Left renal pelvis (tissue), 4 donors: Measurements from ENCODE around the gene SNRNP70. TPM values are rescaled to one million over a fixed set of nuclear protein-coding genes. Genes with fewer than 3 reads are reported as not detected.
A peak's percentile ranks its signal among the peaks of the same experiment; 100 is the strongest.
"Not testable (repeated sequence)": the region's sequence is repeated elsewhere in the genome, so short reads cannot be mapped to it uniquely, and the experiment has no call there.

Experiments used
- DNase-seq, 4 donors: peaks; one replicate each; pipeline ENCODE4 v3.0.0-alpha.2; 2013; ENCODE audit warnings: low read depth in 4 of 4, low spot score in 3 of 4
- polyA plus RNA-seq, 4 donors: library from polyadenylated mRNA; unstranded; fragments of 120-200 nt; gene quantifications; one replicate each; pipeline ENCODE4 v1.2.1, GENCODE V29; 2013; ENCODE audit not compliant: insufficient read length in 4 of 4

Gene SNRNP70
- polyA plus RNA-seq, 4 donors = 254 to 427 (median 319) TPM

DNA sequence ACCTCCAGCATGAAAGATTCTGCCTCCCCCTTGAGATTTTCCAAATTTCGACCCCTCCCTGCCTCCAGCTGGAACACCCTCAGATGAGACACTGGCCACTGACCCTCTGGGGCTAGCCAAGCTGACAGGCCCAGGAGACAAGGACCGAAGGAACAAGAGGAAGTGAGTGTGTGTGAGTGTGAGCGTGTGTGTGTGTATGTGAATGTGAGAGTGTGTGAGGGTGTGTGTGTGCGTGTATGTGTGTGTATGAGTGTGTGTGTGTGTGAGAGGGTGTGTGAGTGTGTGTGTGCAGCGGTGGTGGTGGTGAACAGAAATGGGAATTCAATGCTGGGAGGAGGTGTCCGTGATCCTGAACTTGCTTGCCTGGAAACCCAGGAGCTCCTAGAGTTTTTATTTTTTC is 56.1 kb downstream of the SNRNP70 start:
- DNase-seq = no peak

DNA sequence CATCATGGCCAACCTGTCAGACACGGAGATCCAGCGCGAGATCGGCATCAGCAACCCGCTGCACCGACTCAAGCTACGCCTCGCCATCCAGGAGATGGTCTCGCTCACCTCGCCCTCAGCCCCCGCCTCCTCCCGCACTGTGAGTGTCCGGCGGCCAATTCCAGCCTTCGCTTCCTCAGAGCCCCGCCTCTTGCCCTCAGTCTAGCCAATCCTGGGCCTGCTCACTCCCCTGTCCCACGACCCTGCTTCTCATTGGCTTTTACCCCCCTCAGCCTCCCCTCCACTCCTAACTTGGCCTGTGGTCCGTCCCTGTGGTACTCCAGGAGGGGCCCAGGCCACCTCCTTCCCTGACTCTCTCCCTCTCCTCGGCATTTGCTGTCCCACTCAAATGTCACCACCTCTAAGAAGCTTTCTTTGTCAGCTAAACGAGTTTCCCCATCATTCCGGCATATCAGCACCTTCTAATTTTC is 57.6 kb downstream of the SNRNP70 start:
- DNase-seq = peak in 2 of 4 donors; percentile 77 to 80

DNA sequence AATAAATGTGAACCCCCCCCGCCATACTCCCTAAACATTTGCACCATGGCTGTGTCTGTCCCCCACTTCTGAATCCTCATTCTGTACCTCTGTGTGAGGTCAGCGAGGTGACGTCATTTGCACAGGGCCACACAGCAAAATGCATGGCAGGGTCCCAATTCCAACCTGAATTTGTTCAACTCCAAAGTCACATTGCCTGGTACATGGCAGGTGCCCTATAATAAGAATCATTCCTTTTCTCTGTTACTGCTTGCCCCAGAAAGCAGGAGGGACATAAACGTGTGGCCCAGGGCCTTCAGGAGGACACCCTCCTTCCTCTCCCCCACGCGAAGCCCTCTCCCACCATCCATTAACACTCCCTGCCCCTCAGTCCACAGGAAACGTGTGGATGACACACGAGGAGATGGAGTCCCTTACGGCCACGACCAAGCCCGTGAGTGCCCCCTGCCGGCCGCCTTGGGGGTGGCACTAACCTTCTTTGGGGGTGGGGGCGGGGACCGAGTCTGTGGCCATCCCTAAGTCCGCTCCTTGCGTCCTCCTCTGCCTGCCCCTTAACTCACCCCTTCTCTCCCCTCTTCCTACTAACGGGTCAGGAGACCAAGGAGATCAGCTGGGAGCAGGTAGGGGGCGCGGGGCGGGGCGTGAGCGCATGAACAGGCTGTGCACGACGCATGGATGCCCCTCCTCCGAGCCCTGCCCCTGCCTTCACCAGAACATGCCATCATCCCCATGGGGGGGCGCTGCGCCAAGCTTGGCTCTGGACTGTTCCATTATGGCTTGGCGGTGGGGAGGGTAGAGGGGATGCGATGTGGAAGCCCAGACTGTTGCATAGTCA is 60.5 kb downstream of the SNRNP70 start:
- DNase-seq = no peak

DNA sequence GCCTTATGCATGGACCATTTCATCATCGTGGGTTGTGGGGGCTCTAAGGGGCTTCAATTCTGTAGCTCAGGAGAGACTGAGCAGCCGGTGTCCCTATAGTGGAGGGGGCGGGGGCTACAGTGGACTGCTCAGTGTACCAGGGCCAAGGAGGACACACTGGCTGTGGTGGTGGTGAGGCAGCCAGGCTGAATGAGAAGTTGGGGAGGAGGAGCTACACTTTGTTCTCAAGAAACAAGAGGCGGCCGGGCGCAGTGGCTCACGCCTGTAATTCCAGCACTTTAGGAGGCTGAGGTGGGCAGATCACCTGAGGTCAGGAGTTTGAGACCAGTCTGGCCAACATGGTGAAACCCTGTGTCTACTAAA is 61.1 kb downstream of the SNRNP70 start:
- DNase-seq = not testable (repeated sequence)

- DNase-seq = no peak
These were observed 62.9 kb downstream of the SNRNP70 start for GRCh38 chr19:49148044-49148682.

DNA sequence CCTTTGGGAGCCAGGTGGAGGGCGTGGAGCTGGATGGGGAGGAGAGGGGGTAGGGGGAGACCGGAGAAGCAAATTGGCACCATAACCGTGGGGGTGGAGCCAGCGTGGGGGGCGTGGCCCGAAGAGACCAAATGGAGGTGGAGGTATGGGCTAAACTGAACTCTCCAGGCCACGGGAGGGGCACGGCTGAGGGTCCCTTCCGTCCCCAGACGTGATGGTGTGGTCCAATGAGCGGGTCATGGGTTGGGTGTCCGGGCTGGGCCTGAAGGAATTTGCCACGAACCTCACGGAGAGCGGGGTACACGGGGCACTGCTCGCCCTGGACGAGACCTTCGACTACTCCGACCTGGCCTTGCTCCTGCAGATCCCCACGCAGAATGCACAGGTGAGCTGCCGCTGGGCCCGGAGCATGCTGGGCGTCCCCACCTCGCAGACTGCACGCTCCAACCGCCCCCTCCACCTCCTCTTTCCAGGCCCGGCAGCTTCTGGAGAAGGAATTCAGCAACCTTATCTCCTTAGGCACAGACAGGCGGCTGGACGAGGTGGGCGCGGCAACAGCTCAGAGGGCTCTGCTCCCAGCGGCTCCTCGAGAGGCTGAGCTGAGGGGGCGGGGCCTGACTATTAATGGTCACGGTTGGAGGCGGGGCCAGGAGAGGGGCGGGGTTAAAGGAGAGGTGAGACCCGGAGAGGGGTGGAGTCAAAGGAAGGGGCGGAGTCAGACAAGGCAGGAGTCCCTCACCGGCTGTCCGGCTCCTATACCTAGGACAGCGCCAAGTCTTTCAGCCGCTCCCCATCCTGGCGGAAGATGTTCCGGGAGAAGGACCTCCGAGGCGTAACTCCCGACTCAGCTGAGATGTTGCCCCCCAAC is 63.8 kb downstream of the SNRNP70 start:
- DNase-seq = peak; percentile 90 to 97 (median 94)

GRCh38 chr19:49149652-49150105 is 64.4 kb downstream of the SNRNP70 start:
- DNase-seq = peak in 2 of 4 donors; percentile 74 to 78

DNA sequence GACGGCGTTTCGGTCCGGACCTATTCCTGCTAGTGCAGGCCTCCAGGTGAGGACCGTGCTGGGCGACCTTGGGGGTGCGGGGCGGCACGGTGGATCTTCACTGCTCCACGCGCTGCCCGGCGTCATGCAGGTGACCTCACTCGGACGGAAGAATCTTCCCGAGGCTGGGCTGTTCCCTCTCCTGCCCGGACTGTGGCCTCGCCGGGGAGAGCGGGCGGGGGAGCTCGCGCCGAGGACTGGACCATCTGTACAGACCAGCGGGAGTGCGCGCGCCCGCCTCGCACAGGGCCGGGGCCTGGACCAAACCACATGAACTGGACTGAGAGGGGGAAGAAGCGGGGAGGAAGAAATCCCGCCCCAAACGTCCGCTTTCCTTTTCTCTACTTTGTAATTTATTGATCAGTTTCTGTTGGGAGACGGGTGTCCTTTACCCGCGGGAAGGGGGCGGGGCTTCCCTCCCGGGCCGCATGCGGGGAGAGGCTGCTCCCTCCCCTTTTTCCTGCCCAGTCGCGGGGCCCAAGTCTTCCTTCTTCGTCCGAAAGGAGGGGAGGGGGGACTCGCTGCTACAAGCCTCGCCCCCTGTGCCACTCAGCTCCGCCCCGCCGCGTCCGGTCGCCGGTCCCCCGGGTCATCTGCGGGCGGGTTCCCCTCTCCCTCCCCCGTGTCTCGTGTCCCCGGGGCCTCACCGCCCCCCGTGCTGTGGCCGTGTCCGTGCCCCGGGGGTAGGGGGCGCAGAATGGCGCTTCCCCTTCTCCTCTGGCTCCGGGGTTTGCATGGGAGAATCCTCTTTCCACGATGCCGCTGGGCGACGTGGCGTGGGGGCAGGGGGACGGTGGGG is 65.1 kb downstream of the SNRNP70 start:
- peak in 2 of 4 donors; percentile 81 to 82 for DNase-seq

GRCh38 chr19:49150944-49151243 is 65.6 kb downstream of the SNRNP70 start:
- no peak for DNase-seq

- no peak for DNase-seq
These were observed 66.2 kb downstream of the SNRNP70 start for GRCh38 chr19:49151267-49152118.

GRCh38 chr19:49152119-49152550 is 66.9 kb downstream of the SNRNP70 start:
- no peak for DNase-seq

GRCh38 chr19:49153167-49153809 is 68.0 kb downstream of the SNRNP70 start:
- no peak for DNase-seq

DNA sequence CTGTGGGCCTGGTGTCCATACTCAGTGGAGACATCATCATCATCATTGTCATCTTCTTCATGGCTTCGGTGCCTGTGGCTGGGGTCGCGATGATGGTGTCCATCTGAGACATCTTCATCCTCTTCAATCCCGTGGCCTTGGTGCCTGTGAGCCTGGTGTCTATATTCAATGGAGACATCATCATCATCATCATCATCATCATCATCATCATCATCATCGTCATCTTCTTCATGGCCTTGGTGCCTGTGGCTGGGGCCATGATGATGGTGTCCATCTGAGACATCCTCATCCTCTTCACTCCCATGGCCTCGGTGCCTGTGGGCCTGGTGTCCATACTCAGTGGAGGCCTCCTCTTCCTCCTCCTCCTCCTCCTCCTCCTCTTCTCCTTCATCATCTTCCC is 69.0 kb downstream of the SNRNP70 start:
- no peak for DNase-seq

DNA sequence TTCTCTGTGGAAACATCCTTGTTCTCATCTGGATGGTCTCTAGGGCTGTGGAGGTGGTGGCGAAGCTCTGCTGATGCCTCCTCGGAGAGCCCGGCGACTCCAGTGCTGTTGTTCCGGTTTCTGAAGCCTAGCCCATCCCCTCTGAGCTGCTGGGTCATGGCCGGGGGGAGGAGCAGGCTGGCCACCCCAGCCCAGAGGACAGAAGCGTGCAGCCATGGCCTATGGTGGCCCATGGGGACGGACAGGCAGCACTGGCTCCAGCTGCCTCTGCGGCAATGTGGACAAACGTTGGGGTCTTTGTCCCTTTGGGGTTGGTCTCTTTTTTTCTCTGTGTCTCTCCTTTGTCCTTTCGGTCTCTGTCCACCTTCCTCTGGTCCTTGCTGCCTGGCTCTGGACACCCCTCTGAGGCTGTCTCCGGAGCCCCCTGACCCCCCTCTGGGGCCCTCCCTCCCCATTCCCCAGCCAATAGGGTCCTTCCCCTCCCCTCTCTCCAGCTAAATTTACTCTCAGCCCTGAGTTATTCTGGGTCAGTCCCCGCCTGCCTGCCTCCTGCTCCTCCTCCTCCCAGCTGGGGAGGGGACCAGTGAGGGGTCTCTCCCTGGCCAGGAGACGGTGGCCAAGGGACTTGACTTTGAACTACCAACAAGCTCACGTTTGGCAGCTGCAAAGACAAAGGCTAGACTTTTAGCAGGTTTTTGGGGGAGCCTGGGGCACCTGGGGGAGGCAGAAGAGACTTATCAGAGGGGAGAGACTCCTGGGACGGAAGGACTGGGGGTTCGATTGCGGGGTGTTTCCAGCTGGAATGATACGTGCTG is 70.0 kb downstream of the SNRNP70 start, which contains the start of gene HRC:
Gene HRC, minus strand, starts transcription at position 392 of the 815 bp plus-strand sequence. Its CDS starts 159 bp downstream, at position 233.
- DNase-seq = no peak

- DNase-seq = no peak
These were observed 70.6 kb downstream of the SNRNP70 start for GRCh38 chr19:49155820-49156346.

DNA sequence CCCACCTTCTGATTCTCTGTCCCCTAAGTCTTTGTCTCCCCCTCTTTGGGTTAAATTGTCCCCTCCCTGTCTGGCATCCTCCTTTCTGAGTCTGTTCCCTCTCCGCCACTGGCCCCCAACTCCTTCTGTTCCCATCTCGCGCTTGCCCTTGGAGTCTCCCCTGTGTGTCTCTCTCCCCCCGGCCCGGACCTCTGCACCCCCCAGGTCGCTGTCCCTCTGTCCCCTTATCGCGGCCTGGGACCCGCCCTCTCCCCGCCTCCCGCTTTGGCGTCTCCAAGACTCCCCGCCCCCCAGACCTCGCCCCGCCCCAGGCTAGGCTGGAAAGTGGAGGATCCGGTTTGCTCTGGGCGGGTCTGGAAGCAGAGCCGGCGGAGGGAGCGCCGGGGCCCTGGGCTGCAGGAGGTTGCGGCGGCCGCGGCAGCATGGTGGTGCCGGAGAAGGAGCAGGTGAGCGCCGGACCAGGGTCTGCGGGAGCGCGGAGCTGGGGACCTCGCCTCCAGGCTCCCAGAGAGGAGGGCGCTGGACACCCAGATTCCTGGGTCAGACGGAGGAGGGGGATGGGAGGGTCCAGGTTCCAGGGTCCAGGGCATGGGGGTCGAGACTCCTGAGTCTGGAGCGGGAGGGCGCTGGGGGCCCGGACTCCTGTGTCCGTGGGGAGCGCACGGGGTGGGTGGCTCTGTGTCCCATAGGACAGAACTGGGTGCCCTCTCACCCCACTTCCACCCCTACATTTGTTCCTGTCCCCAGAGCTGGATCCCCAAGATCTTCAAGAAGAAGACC is 72.4 kb downstream of the SNRNP70 start, which contains the start of gene TRPM4:
Gene TRPM4, plus strand, starts transcription at position 348 of the 780 bp plus-strand sequence. Its CDS starts 75 bp downstream, at position 423.
- peak in 2 of 4 donors; percentile 72 to 76 for DNase-seq
